Activated CD4-positive, alpha-beta T cell treated with anti-CD3 and anti-CD28 coated beads, Interleukin-2, amount 50 U/mL, for 4 hours (primary cell): Measurements from ENCODE around the gene TCHP.
"Not testable (repeated sequence)": the region's sequence is repeated elsewhere in the genome, so short reads cannot be mapped to it uniquely, and the experiment has no call there.

Experiments
- DNase-seq, 2 experiments: peaks; one replicate each; pipeline ENCODE4 v3.0.0-alpha.2; 2020

TCHP gene, protein sequence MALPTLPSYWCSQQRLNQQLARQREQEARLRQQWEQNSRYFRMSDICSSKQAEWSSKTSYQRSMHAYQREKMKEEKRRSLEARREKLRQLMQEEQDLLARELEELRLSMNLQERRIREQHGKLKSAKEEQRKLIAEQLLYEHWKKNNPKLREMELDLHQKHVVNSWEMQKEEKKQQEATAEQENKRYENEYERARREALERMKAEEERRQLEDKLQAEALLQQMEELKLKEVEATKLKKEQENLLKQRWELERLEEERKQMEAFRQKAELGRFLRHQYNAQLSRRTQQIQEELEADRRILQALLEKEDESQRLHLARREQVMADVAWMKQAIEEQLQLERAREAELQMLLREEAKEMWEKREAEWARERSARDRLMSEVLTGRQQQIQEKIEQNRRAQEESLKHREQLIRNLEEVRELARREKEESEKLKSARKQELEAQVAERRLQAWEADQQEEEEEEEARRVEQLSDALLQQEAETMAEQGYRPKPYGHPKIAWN

DNA sequence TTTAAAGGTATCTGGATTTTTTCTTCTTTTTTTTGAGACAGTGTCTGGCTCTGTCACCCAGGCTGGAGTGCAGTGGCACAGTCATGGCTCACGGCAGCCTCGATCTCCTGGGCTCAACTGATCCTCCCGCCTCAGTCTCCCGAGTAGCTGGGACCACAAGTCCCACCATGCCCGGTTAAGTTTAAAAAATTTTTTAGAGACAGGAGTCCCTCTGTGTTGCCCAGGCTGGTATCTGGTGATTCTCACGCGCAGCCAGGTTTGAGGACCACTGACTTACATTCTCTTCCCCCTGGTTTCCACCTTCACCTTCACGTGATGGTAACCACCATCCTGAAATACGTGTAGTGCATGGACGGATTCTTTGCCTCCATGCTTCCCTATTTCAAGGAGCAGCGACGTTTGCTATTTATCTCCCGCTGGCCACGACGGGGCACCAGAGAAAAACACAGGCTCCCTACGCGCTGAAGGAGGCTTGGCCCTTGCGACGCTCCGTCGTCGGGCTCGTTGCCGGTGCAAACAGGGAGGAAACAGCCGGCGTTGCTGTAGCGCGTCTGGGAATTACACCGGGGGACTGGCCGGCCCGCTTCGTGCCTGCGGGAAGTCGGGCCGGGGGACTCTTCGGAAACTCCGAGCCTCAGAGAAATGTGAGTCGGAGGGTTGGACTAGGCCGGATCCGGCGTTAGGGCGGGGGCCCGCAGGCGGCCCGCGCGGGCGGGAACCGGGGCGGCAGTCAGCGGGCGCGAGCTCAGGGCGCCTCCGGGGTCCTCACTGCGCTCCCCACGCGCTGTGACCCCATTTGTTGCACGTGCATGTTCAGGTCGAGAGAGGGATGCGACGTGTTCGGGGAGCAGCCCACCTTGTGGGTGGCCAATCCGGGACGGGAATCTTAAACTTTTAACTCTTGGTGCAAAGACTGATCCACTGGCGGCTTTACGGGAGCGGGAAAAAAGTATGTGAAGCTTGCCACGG lies at the start of gene TCHP:
Gene TCHP, plus strand, starts transcription at position 492 of the 969 bp plus-strand sequence. CDS start 2,753 bp downstream, outside the sequence.
- DNase-seq = peak; percentile 65 to 67

DNA sequence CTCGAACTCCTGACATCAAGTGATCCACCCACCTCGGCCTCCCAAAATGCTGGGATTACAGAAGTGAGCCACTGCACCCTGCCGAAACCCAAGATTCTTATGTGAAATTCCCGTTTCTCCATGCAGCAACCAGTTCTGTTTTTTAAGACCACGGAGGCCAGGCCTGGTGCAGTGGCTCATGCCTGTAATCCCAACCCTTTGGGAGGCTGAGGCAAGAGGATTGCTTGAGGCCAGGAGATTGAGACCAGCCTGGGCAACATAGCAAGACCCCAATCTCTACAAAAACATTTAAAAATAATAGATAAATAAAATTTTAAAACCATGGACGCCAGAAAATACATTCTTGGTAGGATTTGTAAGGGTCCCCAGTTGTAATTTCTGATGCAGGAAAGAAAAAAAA lies 49.6 kb upstream of the TCHP start:
- DNase-seq = not testable (repeated sequence)

DNA sequence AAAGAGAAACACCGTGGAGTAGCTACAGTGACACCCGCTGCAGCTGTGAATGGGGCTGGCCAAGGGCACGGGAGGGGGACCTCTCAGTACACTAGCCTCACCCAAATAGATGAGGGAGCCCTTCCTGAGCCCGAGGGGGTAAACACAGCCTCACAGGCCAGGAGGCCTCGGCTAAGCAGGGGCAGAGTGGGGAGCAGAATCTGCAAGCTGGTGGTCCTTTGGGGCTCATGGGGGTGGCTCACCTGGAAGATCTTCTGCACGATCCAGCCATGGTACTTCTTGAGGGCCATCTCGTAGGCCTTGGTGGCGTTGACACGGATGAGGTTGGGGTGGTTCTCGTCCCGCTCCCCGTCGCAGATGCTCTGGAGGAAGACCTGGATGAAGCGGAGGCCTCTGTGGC lies 44.7 kb upstream of the TCHP start:
- no peak for DNase-seq

DNA sequence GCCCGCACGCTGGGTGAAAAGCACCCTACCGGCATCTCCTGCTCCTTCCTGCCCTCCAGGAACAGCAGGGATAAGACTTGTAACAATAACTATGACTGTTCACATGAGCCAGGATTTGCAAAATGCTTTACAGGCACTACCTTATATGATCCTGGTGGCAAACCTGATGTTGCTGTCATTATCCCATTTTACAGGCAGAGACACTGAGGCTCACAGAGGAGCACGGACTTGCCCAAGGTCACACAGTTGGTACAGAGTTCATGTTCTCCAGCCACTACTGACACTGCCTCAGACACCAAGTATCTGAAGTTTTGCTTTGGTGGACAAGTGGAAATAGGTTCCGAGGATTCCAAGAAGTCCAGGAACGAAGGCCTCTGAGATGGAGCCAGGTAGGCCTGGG lies 42.4 kb upstream of the TCHP start:
- no peak for DNase-seq

DNA sequence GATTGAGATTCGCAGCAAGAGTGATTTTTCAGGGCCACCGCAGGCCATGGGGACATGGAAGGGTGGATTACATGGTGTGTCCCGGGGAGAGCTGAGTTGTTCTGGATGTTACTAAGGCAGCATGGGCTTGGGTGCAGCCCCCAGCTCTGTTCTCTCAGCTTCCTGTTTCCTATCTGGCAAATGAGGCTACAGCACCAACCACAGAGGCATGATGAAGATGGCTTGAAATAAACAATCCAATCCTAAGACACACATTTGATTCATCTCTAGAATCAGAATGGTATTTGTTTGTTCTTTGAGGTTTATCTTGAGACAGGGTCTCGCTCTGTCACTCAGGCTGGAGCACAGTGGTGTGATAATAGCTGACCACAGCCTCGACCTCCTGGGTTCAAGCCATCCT lies 41.3 kb upstream of the TCHP start:
- DNase-seq = no peak

DNA sequence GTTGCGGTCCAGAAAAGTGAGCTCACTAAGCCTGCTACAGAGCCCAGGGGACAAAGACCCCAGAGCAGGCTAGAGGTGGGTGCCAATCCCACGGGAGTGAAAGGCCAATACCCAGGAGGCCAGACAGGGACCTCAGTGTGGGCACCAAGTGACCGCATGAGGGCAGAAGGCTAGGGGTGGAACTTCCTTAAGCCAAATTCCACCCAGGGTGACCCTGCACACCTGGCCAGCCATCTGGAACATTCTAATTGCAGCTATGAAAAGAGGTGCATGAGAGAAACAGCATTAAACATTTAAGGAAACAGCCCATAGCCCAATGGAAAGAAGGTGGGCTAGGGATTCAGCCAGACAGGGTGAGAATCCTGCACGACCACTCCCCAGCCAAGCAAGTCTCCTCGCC lies 39.1 kb upstream of the TCHP start:
- DNase-seq = no peak

DNA sequence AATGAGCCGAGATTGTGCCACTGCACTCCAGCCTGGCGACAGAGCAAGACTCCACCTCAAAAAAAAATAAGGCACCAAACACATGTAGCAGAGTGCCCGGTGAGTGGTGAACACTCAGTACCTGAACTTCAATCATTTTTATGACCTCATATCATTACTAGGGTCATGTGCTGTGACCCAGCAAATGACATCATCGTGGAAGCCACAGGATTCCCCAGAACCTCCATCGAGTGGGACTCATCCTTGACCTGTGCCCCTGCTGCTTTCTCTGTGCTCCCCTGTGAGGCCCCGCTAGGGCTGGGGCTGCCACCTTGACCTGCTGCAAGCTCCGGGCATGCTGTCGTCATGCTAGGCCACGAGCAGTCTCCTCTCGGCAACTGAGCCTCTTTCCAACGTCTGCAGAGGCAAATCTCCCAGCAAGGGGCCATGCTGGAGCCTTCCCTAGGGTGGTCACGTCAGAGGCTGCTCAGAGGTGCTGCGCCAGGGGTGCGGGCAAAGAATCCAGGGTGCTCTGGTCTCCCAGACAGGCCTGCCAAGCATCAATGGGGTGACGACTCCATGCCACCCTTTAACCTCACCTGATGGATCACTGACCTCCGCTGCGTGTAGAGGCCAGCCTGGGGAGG lies 38.3 kb upstream of the TCHP start:
- no peak for DNase-seq

DNA sequence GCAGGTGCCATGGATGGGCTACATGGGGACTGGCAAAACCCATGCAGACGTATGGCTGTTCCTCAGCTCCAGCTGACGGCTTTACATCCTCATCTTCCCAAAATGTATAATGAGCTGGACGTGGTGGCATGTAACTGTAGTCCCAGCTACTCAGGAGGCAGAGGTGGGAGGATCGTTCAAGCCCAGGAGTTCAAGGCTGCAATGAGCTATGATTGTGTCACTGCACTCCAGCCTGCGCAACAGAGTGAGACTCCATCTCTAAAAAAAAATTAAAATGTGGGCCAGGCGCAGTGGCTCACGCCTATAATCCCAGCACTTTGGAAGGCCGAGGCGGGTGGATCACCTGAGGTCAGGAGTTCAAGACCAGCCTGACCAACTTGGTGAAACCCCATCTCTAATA lies 37.6 kb upstream of the TCHP start:
- not testable (repeated sequence) for DNase-seq

DNA sequence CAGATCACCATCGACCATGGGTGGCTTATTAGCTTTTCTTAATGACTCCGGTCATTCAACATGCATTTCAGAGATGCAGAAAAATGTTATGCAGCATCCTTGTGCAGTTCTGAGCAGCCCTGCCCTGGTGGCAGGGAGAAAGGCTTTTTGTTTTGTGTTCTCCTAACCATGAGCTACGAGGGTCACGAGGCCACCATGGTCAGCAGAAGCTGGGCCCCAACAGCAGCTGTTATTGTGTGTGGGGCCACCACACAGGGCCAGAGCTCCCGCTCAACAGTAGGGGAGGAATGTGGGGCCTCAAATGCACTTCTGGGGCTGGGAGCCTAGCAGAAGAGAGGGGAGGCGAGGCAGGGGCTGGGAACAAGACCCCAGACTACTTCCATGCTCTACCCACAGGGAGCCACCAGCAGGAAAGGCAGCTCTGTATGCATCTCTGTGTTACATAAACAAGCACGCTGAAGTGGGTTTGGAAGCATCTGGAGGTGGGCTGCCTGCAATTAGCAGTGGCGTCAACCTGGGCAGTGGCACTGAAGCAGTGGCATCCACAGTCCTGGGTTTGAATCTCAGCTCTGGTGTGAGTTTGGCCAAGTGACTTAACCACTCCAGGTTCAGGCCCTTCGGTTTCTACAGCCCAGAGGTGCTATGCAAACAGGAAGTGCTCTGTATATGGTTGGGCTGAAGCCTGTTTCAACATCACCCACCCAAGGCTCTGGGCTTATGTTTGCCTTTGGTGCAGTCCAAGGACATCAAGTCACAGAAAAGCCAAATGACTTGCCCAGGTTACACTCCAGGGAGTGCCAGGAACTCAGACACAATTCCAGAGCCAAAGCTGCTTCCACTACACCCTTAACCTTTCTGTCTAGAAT lies 36.0 kb upstream of the TCHP start:
- DNase-seq = no peak

DNA sequence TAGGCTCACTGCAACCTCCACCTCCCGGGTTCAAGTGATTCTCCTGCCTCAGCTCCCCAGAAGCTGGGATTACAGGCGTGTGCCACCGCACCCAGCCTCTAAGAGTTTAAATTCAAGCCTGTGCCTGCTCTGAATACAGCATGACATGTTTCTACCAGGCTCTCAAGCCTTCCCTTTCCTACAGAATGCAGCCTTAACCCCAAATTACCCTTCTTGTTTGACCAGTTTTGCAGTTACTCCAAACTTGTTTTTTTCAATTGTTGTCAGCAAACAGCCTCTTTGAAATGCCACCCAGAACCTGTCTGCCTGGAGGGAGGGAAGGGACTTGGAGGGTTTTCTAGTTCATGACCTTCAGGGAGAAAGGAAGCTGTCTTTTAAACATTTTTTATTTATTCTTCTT lies 35.2 kb upstream of the TCHP start:
- DNase-seq = no peak

DNA sequence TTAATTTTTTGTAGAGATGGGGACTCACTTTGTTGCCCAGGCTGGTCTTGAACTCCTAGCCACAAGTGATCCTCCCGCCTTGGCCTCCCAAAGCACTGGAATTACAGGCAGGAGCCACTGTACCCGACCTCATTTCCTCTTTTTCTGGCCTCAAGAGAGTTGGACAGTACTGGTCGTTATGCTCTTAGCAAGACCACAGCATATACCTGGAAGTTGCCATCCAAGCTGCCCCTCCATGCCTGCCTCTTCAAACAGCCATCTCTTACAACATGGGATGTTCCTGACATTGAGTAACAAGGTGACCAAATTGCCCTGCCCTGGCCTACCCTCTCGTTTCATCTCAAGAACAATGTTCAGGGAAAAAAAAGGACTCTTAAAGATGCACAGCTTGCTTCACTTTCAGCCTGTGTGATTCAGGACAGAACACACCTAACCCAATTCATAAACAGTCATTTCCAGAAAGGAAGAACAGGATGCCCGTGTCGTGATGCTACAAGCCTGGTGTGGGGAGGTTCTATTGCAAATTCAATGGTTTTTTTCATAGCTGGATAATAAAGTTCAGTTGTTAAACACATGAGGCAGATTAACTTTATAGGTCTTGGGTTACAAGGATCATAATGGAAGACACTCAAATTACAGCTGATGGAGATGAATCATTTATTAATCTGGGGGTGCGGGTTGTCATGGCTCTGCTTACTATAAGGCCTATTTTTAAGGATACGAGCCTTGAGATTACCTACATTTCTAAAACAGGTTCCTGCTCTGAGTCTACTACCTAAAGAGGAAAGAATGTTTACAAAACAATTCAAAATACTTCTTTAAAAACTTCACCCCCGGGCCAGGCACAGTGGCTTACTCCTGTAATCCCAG lies 31.7 kb upstream of the TCHP start:
- DNase-seq = no peak

DNA sequence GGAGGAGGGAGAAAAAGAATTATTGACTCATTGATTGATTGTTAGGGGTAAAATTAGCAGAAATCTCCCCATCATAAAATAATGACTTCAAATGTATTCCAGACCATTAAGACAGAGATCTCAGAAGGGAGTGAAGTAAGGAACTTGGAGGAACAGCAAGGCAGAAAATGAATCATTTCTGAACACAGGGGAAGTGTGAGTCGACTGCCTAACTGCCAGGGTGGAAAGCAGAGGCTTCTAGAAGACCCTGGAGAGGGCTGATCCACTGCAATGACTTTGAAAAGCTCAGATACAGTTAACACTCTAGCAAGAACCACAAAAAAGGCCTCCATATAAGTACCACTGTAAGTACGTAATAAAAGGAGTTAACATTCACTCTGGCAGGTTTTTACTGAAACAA lies 29.4 kb upstream of the TCHP start:
- DNase-seq = no peak

DNA sequence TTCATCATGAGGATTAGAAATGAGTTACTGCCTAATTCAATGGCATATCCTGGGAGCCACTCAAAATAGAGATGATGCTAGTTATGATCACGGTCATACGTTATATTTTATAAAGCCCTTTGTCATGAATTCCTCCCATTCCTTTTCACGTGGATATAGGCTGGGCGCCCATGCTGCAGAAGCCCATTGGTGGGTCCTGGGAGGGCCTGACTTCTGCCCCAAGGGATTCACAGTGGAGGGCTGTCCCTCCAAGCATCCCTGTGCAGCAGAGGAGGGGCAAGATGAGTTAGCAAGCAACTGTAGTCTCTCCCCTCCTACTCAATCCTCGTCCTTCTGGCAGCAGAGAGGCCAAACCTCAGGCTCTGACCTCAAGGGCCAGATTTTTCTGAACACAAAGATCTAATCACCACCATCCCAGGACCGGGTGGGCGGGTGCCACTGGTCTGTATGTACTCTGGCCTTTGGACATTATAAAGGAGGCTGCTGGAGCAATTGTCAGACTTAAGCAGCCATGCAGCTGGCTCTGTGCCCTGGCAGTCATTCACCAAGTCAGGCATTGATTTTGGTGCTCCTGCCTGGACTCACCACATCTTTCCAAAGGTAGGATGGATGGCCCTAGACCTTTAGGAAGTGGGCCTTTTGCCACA lies 28.3 kb upstream of the TCHP start:
- DNase-seq = no peak

DNA sequence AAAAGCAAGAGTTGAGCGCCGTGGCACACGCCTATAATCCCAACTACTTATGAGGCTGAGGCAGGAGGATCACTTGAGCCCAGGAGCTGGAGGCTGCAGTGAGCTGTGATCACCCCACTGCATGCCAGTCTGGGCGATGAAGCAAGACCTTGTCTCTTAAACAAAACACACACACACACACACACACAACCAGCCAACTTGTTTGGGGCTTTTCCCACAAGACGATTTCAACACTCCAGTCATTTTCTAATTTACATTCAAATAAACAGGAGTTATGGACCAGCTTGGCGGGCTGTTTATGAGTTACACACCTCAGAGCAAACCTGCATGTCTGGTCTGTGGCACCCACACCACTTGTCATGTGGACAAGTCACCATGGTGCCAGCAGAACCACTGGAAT lies 26.4 kb upstream of the TCHP start:
- DNase-seq = no peak

DNA sequence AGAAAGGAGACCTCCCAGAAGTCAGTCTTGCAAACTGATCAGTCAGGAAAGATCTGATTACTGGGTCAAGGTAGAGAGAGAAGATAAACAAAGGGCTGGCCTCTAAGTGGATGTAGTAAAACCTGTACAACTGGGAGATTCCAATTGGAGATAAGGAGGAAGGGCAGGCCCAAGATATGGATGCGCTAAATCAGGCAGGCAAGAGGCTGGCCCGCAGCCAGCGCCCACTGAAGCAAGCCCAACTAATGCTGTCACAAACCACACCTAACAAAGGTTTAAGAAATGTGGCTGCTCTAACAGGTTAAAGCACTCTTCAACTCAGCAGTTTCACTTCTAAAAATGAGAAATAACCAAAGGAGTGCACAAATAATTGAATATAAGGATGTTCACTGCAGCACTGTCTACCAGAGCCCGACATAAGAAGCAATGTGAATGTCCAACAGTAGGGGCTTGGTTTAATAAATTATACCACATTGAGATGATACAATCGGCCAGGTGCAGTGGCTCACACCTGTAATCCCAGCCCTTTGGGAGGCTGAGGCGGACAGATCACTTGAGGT lies 24.4 kb upstream of the TCHP start:
- no peak for DNase-seq

DNA sequence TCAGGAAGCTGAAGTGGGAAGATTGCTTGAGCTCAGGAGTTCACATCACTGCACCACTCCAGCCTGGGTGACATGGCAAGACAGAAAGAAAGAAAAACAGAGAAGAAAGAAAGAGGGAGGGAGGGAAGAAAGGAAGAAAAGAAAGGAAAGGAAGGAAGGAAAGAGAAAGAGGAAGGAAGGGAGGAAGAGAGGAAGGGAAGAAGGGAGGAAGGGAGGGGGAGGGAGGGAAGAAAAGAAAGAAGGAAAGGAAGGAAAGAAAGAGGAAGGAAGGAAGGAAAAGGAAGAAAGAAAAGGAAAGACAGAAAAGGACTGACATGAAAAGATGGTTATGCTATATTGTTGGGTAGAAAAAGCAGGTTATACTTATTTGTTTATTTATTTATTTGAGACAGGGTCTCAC lies 23.7 kb upstream of the TCHP start:
- DNase-seq = no peak

DNA sequence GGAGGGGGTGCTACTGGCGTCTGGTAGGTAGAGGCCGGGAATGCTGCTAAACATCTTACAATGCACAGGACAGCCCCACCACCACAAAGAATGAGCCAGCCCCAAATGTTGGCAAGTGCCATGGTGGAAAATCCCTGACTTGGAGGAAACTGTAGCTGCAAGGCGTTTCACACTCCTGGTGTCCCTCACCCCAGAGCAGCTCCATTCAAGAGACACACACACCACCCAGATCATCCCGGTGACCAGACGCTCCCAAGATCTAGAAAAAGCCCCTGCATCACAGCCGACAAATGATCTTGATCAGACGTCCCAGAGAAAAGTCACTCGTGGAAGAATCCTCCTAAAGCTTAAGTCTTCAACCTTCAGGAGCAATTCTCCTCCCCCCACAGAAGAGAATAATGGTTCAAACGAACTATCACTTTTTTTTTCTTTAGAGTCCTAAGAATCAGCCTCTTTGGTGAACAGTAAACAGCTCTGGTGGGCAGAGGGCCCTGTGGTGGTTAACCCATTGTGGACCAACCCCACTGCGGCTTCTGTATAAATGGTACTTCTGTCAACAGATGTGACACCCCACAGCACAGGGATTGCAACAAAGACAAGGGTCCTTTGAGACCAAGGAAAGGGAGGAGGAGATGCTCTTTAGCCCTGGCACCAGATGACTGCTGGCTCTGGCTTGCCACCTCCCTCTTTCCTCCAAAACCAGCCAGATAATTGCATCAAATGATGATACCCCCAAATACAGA lies 22.4 kb upstream of the TCHP start:
- no peak for DNase-seq

DNA sequence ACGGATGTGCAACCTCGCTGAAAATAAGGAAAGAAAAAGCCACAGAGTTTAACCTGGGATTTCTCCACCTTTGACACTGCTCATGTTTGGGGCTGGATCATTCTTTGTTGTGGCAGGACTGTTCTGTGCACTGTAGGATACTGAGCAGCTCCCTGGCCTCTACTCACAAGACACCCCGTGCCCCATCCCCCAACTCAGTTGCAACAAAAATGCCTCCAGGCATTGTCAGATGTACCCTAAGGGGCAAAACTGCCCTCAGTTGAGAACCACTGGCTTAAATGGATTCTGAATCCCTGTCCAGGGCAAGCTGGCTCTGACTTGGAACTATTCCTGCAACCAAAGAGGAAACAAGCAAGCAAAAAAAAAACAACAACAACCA lies 21.8 kb upstream of the TCHP start:
- DNase-seq = no peak

DNA sequence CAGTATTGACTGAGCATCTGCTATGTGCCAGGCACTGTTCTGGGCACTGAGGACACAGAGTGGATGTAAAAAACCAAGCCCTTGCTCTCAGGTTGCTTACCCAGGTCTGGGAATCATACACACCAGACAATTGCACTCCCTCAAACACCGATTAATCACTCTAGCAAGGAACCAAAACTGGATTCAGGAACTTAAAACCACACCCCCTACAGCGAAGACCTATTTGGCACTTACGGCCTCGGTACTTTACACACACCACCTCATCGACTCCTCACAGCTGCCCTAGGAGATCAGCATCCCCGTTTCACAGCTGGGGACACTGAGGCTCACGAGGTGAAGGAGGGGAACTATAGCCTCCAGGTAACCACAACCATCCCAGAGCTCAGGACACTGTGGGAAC lies 21.3 kb upstream of the TCHP start:
- no peak for DNase-seq
